Measurements from ENCODE around the gene AOX1.

Gene AOX1

DNA sequence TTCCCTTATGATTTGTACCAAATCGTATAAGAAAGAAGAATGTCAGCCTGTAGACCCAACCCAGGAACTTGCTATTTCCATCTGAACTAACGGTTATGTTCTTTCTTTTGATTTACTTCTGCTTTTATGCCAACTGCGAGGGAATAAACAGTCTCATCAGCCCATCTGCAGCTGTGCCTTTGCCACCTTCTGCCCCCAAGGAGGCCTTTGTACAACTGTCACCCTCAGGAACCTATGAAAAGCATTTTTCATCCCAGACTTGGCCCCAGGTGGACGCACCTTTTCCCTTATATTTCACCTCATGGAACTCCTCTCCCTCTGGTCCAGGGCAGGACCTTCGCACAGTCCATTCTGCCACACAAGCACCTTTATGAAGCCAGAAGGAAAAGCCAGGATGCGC lies 109.8 kb downstream of the AOX1 start:
- H3K4me1 ChIP-seq (ENCODE audit: control insufficient read depth, insufficient read depth, low read length) = peaks cover 4% of the 10 kb centered on the region
- H3K27me3 ChIP-seq (ENCODE audit: control insufficient read depth, insufficient read depth, low read length, poor library complexity, severe bottlenecking) = no peaks in the 10 kb centered on the region
- WGBS, 2 experiments = 92 to 93% methylated on average over 6 of the region's 6 CpGs
- no peaks in the 10 kb centered on the region for H3K36me3 ChIP-seq (ENCODE audit: control insufficient read depth, insufficient read depth, low read length)
- H3K4me3 ChIP-seq (ENCODE audit: insufficient read depth, low read depth, low read length) = no peak overlapping the region
- no peaks in the 10 kb centered on the region for H3K9me3 ChIP-seq (ENCODE audit: control insufficient read depth, low read length)
- H3K27ac ChIP-seq (ENCODE audit: insufficient read depth, low read depth, low read length, poor library complexity, severe bottlenecking) = no peak overlapping the region

DNA sequence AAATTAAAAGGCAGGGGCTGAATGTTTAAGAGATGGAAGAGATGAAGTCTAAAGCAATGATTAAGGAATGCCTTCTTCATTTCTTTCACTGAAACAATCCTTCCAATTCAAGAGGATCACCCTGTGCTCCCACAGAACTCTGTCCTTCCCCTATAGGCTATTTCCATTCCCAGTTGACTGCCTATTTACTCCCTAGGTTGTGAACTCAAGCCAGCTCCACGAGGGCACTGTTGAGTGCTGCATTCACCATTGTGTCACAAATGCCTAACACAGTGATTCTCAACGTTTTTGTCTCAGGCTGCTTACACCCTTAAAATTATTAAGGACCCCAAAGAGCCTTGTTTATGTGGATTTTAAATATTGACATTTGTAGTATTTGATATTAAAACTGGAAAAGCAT lies 112.4 kb downstream of the AOX1 start:
- Histone ChIP-seq H3K27ac (ENCODE audit: insufficient read depth, low read depth, low read length, poor library complexity, severe bottlenecking) (no peak overlapping the region), H3K27me3 (ENCODE audit: control insufficient read depth, insufficient read depth, low read length, poor library complexity, severe bottlenecking) (no peaks in the 10 kb centered on the region), H3K36me3 (ENCODE audit: control insufficient read depth, insufficient read depth, low read length) (no peaks in the 10 kb centered on the region), H3K9me3 (ENCODE audit: control insufficient read depth, low read length) (no peaks in the 10 kb centered on the region), H3K4me1 (ENCODE audit: control insufficient read depth, insufficient read depth, low read length) (peaks cover 4% of the 10 kb centered on the region), H3K4me3 (ENCODE audit: insufficient read depth, low read depth, low read length) (no peak overlapping the region)
- 3 to 14% methylated on average over 2 of the region's 2 CpGs for WGBS, 2 experiments

DNA sequence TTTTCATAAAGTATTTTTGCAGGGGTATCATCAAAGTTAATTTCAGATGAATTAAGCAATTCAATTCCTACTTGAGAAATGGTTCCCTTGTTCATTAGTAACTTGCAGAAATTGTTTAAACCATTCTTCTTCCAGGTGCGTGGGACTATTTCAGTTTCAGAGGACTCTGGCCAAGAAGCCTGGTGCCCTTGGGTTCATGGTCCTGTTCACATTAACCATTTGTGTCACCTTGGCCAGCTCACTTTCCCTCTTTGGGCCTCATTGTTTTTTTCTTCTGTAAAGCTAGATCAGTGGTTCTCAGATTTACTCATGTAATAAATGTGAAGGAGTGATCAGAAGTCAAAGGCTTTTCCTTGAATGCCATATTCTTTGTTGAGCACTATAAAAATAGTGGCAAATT lies 113.5 kb downstream of the AOX1 start:
- H3K27me3 ChIP-seq (ENCODE audit: control insufficient read depth, insufficient read depth, low read length, poor library complexity, severe bottlenecking) = no peaks in the 10 kb centered on the region
- 0% methylated on average over 1 of the region's 1 CpG for WGBS, 2 experiments
- H3K4me3 ChIP-seq (ENCODE audit: insufficient read depth, low read depth, low read length) = no peak overlapping the region
- no peaks in the 10 kb centered on the region for H3K36me3 ChIP-seq (ENCODE audit: control insufficient read depth, insufficient read depth, low read length)
- no peaks in the 10 kb centered on the region for H3K9me3 ChIP-seq (ENCODE audit: control insufficient read depth, low read length)
- peaks cover 4% of the 10 kb centered on the region for H3K4me1 ChIP-seq (ENCODE audit: control insufficient read depth, insufficient read depth, low read length)
- no peak overlapping the region for H3K27ac ChIP-seq (ENCODE audit: insufficient read depth, low read depth, low read length, poor library complexity, severe bottlenecking)

DNA sequence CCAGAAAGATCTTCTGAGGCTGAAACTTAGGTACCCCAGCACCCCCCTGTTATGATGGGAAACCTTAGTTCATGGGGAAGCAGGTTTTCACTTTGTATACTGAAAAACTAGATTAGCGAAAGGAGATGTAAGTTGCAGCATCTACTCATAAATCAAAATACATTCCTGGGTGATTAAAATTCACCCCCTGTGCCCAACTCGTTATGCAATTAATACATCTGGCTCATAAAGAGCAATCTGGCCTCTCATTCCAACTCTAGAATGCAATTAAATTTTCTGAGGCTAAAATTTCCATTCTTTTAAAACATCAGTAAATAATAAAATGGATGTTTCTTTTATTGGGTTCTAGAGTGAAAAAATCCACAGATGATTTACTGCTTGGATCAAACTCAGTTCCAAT lies 115.0 kb downstream of the AOX1 start:
- H3K4me3 ChIP-seq (ENCODE audit: insufficient read depth, low read depth, low read length) = no peak overlapping the region
- H3K4me1 ChIP-seq (ENCODE audit: control insufficient read depth, insufficient read depth, low read length) = no peaks in the 10 kb centered on the region
- H3K36me3 ChIP-seq (ENCODE audit: control insufficient read depth, insufficient read depth, low read length) = no peaks in the 10 kb centered on the region
- H3K9me3 ChIP-seq (ENCODE audit: control insufficient read depth, low read length) = no peaks in the 10 kb centered on the region
- no peaks in the 10 kb centered on the region for H3K27me3 ChIP-seq (ENCODE audit: control insufficient read depth, insufficient read depth, low read length, poor library complexity, severe bottlenecking)
- H3K27ac ChIP-seq (ENCODE audit: insufficient read depth, low read depth, low read length, poor library complexity, severe bottlenecking) = no peak overlapping the region
- WGBS, 2 experiments = 90 to 91% methylated on average over 2 of the region's 2 CpGs

DNA sequence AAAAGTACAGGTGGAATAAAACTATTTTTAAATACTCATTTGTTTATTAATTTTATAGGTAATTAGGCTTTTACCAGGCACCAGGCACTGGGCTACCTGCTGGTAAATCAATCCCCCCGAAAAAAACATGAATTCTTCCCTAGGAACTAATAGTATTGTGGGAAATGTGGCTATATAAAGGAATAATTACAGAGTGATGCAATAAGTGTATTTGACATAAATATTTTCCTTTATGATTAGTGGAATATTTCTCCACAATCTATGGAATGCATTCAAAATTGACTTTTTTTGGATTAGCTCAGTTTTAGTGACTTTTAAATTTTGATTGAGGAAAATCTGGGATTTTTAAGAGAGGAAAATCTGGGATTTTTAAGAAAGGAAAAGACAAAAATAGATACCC lies 116.2 kb downstream of the AOX1 start:
- 100% methylated on average over 1 of the region's 1 CpG for WGBS, 2 experiments
- no peak overlapping the region for H3K4me3 ChIP-seq (ENCODE audit: insufficient read depth, low read depth, low read length)
- H3K27ac ChIP-seq (ENCODE audit: insufficient read depth, low read depth, low read length, poor library complexity, severe bottlenecking) = no peak overlapping the region
- H3K27me3 ChIP-seq (ENCODE audit: control insufficient read depth, insufficient read depth, low read length, poor library complexity, severe bottlenecking) = no peaks in the 10 kb centered on the region
- H3K9me3 ChIP-seq (ENCODE audit: control insufficient read depth, low read length) = no peaks in the 10 kb centered on the region
- H3K36me3 ChIP-seq (ENCODE audit: control insufficient read depth, insufficient read depth, low read length) = no peaks in the 10 kb centered on the region
- H3K4me1 ChIP-seq (ENCODE audit: control insufficient read depth, insufficient read depth, low read length) = no peaks in the 10 kb centered on the region

DNA sequence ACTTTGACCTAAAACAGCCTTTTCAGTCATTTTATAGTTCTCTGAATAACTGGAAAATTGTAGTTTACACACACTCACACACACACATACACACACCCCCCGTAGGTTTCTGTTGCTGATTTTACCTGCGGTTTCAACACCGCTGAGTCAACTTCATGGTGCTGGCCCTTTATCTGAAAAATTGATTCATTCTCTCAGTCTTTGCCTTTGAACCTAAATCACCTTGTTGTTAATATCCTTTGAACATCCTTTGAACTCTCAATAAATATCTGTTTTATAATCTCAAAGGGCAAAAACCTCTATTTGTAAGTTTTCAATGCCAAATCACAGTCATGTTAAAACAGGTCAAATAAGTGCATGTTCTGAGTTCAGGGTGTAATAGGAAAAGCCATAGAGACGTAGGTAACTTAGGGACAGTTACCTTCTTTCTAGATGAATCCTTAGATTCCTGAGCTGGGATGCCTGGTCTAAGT lies 116.9 kb downstream of the AOX1 start:
- Histone ChIP-seq H3K4me1 (ENCODE audit: control insufficient read depth, insufficient read depth, low read length) (no peaks in the 10 kb centered on the region), H3K9me3 (ENCODE audit: control insufficient read depth, low read length) (no peaks in the 10 kb centered on the region), H3K27me3 (ENCODE audit: control insufficient read depth, insufficient read depth, low read length, poor library complexity, severe bottlenecking) (no peaks in the 10 kb centered on the region), H3K4me3 (ENCODE audit: insufficient read depth, low read depth, low read length) (no peak overlapping the region), H3K27ac (ENCODE audit: insufficient read depth, low read depth, low read length, poor library complexity, severe bottlenecking) (no peak overlapping the region), H3K36me3 (ENCODE audit: control insufficient read depth, insufficient read depth, low read length) (no peaks in the 10 kb centered on the region)
- 84 to 89% methylated on average over 4 of the region's 4 CpGs for WGBS, 2 experiments

DNA sequence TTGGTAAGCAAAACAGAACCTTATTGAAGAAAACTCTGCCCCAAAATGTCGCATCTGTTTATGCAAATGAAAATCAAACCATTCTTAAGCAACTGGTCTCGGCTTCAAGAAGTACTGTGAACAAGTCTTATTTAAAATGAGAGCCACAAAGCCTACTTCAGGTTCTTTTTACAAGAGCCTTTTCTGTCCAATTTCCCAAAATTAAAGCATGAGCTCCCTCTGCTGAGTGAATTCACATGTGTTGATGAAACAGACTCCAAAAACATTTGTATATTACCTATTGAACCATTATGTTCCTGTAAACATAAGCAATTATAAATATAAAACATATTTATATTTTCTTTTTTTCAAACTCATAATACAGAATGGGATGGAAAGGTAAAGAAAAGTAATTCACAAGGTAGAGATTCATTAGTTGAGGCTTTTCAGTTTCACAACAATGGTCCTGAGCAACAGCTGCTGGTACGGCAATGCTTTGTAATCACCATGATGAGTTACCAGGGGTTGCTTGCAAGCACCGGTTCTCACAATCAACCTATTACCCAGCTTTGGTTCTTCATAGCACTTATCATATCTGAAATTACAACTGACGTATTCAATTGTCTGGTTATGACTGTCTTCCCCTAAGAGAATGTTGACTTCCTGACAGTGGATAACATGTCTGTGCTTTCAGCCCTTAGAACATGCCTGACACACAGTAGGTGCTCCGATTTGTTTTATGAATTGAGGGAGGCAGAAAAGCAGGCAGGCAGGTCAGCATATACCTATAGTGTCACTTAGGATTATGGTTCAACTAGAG lies 117.5 kb downstream of the AOX1 start:
- Histone ChIP-seq H3K4me1 (ENCODE audit: control insufficient read depth, insufficient read depth, low read length) (no peaks in the 10 kb centered on the region), H3K36me3 (ENCODE audit: control insufficient read depth, insufficient read depth, low read length) (no peaks in the 10 kb centered on the region), H3K9me3 (ENCODE audit: control insufficient read depth, low read length) (no peaks in the 10 kb centered on the region), H3K4me3 (ENCODE audit: insufficient read depth, low read depth, low read length) (no peak overlapping the region), H3K27ac (ENCODE audit: insufficient read depth, low read depth, low read length, poor library complexity, severe bottlenecking) (no peak overlapping the region), H3K27me3 (ENCODE audit: control insufficient read depth, insufficient read depth, low read length, poor library complexity, severe bottlenecking) (no peaks in the 10 kb centered on the region)
- 71 to 77% methylated on average over 5 of the region's 6 CpGs for WGBS, 2 experiments

DNA sequence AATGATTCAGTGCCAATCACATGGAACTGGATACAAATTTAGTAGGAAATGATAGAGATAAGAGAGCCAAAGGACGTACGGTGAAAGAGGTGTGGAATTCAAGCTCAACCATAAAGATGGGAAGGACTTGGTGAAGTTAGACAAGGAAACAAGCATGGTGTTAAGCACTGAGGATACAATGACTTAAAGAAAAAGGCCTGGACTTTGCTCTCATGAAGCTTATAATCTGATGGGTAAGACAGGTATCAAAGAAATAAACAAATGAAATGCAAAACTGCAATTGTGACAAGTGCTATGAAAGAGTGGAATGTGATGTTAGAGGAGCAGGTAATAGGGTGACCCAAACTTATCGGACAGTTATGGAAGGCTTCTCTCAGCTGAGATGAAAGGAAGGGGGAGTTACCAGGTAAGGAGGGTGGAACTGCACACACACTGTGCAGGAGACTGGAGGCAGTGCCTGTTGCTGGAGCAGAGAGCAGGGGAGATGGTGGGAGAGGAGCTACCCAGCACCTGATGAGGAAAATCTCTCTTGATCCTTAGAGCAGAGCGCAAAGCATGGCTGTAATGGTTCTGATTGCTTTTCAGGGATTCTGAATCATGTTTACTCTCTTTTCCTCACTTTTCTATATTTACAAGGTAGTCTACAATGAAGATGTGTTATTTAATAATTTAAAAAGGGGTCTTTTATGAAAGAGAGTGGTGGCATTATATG lies 118.3 kb downstream of the AOX1 start:
- H3K27me3 ChIP-seq (ENCODE audit: control insufficient read depth, insufficient read depth, low read length, poor library complexity, severe bottlenecking) = no peaks in the 10 kb centered on the region
- no peaks in the 10 kb centered on the region for H3K9me3 ChIP-seq (ENCODE audit: control insufficient read depth, low read length)
- no peak overlapping the region for H3K27ac ChIP-seq (ENCODE audit: insufficient read depth, low read depth, low read length, poor library complexity, severe bottlenecking)
- H3K4me1 ChIP-seq (ENCODE audit: control insufficient read depth, insufficient read depth, low read length) = no peaks in the 10 kb centered on the region
- 68 to 69% methylated on average over 4 of the region's 4 CpGs for WGBS, 2 experiments
- H3K4me3 ChIP-seq (ENCODE audit: insufficient read depth, low read depth, low read length) = no peak overlapping the region
- no peaks in the 10 kb centered on the region for H3K36me3 ChIP-seq (ENCODE audit: control insufficient read depth, insufficient read depth, low read length)

DNA sequence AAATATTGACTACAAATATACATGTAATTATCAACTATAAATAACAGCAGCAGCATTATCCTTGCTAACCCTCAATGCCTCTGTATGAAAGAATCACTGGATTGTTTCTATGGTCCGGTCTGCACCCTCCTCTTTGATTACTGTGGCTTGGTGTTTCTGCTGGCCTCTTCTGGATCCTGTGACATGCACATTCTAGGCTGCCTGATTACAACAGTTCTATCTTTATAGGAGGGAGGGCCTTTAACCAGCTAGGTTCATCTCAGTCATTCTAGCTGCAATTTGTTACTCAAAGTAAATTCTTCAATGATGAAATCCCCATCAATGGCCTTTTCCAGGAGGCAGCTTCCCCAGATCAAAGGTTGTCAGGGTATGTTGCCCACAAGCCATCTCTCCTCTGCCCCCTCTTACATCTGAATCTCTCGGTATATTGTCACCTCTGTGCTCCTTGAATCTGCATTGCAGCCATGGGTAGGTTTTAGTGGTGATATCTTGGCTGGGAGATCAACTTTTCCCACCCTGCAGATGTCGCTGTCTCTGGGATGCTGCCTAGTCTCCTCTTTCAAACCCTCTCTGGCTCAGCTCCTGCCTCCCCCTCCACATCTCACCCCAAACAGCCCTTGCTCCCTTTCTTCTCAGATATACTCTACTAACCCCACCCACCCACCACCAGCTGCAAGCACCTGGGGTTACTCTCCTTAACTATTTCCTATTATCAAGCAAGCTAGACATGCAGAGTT lies 119.7 kb downstream of the AOX1 start:
- Histone ChIP-seq H3K4me3 (ENCODE audit: insufficient read depth, low read depth, low read length) (no peak overlapping the region), H3K4me1 (ENCODE audit: control insufficient read depth, insufficient read depth, low read length) (no peaks in the 10 kb centered on the region)
- 44 to 45% methylated on average over 2 to 3 of the region's 3 CpGs for WGBS, 2 experiments

DNA sequence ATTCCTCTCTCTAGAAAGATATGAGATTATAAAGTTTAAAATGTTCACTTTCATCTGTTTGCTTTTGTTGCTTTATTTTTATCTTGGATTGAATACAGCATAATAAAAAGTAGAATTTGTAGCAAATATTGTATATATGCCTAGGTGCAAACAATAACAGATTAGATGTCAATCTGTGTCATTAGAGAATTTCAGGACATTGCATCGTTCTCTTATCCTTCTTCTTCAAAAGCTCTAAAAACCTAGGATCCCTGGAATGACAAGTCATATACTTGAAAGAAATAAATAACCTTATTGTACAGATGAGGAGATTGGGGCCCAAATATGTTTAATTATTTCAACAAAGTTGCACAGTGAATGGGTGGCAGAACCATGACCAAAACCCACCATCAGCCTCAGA lies 123.1 kb downstream of the AOX1 start:
- H3K4me3 ChIP-seq (ENCODE audit: insufficient read depth, low read depth, low read length) = no peak overlapping the region
- WGBS, 2 experiments = 100% methylated on average over 1 of the region's 1 CpG; no CpG with 5 or more reads in 1 of the 2 experiments
- no peaks in the 10 kb centered on the region for H3K36me3 ChIP-seq (ENCODE audit: control insufficient read depth, insufficient read depth, low read length)
- no peak overlapping the region for H3K27ac ChIP-seq (ENCODE audit: insufficient read depth, low read depth, low read length, poor library complexity, severe bottlenecking)
- H3K4me1 ChIP-seq (ENCODE audit: control insufficient read depth, insufficient read depth, low read length) = no peaks in the 10 kb centered on the region
- H3K27me3 ChIP-seq (ENCODE audit: control insufficient read depth, insufficient read depth, low read length, poor library complexity, severe bottlenecking) = no peaks in the 10 kb centered on the region
- no peaks in the 10 kb centered on the region for H3K9me3 ChIP-seq (ENCODE audit: control insufficient read depth, low read length)

More for the DNA sequence above, 119.7 kb downstream of the AOX1 start:
- Histone ChIP-seq H3K9me3 (ENCODE audit: control insufficient read depth, low read length) (no peaks in the 10 kb centered on the region), H3K27ac (ENCODE audit: insufficient read depth, low read depth, low read length, poor library complexity, severe bottlenecking) (no peak overlapping the region), H3K27me3 (ENCODE audit: control insufficient read depth, insufficient read depth, low read length, poor library complexity, severe bottlenecking) (no peaks in the 10 kb centered on the region), H3K36me3 (ENCODE audit: control insufficient read depth, insufficient read depth, low read length) (no peaks in the 10 kb centered on the region)

Measured in ectodermal cell (in vitro differentiated cells).